ENCODE results near the gene SPEG. TPM values are rescaled to one million over a fixed set of nuclear protein-coding genes. Genes with fewer than 3 reads are reported as not detected.

The SPEG gene
- total and polyA plus RNA-seq, 7 donors = 6.0 to 321 (median 123) TPM

GRCh38 chr2:219508444-219508734 is 73.7 kb downstream of the SPEG start:
- no peak for TF ChIP-seq POLR2A (IDR thresholded peaks at IDR 0.05)
- WGBS, 2 donors = 70 to 75% methylated on average over 4 of the region's 4 CpGs

GRCh38 chr2:219508971-219509779 is 74.5 kb downstream of the SPEG start:
- 12 to 13% methylated on average over 14 of the region's 14 CpGs for WGBS, 2 donors
- TF ChIP-seq, protein P1, sequence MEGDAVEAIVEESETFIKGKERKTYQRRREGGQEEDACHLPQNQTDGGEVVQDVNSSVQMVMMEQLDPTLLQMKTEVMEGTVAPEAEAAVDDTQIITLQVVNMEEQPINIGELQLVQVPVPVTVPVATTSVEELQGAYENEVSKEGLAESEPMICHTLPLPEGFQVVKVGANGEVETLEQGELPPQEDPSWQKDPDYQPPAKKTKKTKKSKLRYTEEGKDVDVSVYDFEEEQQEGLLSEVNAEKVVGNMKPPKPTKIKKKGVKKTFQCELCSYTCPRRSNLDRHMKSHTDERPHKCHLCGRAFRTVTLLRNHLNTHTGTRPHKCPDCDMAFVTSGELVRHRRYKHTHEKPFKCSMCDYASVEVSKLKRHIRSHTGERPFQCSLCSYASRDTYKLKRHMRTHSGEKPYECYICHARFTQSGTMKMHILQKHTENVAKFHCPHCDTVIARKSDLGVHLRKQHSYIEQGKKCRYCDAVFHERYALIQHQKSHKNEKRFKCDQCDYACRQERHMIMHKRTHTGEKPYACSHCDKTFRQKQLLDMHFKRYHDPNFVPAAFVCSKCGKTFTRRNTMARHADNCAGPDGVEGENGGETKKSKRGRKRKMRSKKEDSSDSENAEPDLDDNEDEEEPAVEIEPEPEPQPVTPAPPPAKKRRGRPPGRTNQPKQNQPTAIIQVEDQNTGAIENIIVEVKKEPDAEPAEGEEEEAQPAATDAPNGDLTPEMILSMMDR (IDR thresholded peaks at IDR 0.05) = no peak
- TF ChIP-seq EP300 (IDR thresholded peaks at IDR 0.05) (no peak), POLR2AphosphoS5 (IDR thresholded peaks at IDR 0.05) (no peak), POLR2A (IDR thresholded peaks at IDR 0.05) (no peak)
- peaks cover 6 to 47% (median 9%) of the 10 kb centered on the region in 3 donors for H3K27me3 ChIP-seq
- H3K4me3 ChIP-seq = peak overlapping the region in 2 of 4 donors; percentile 24 to 46
- no peak for DNase-seq
- no peak overlapping the region for H3K27ac ChIP-seq
- no peaks in the 10 kb centered on the region for H3K9me3 ChIP-seq
- intact Hi-C loops (cut with DNase I) = no loop called here
- peaks cover 0 to 27% (median 20%) of the 10 kb centered on the region in 4 donors for H3K4me1 ChIP-seq
- H3K36me3 ChIP-seq = peaks cover 8 to 34% (median 18%) of the 10 kb centered on the region in 4 donors

More at GRCh38 chr2:219508444-219508734, 73.7 kb downstream of the SPEG start:
- no peak overlapping the region for H3K27ac ChIP-seq
- intact Hi-C loops (cut with DNase I) = no loop called here
- H3K9me3 ChIP-seq = no peaks in the 10 kb centered on the region
- H3K27me3 ChIP-seq = peaks cover 5 to 40% (median 6%) of the 10 kb centered on the region in 3 donors
- peaks cover 8 to 41% (median 23%) of the 10 kb centered on the region in 4 donors for H3K36me3 ChIP-seq
- peaks cover 0 to 24% (median 19%) of the 10 kb centered on the region in 4 donors for H3K4me1 ChIP-seq
- no peak overlapping the region for H3K4me3 ChIP-seq
- DNase-seq = no peak

DNA sequence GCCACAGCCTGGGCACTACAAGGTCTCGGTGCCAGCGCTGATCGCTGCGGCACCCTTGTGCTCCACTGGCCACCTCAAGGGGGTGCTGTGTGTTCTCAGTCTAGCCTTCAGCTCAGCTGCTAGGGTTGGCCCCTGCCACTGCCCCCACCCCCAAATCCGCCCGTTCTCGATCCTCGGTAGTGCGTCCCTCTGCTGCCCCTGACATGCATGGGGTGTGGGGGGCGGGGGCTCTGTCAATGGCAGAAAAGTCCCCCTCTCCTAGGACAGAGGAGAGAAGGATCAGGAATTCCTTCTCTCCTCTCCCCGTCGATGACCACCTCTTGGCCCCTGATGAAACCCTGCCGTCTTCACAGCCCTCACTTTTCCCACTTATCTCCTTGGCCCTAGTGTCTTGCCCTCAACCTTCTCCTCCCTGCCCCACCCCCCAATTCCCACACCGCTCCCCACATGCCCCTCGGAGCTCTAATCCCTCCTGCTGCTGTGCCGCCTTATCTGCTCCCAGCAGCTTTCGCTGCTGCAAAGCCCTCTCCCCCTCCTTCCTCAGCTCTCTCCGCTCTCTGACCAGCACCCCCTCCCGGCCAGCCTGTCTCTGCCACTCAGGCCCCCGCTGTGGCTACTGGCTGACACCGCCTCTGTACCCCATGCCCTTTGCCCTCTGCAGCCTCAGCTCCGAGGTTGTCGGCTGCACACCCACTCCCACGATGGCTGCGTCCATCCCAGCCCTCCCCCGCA is 75.3 kb downstream of the SPEG start:
- peak overlapping the region in 3 of 4 donors; percentile 8 to 46 (median 24) for H3K4me3 ChIP-seq
- peaks cover 8 to 26% (median 13%) of the 10 kb centered on the region in 4 donors for H3K36me3 ChIP-seq
- peak overlapping the region in 1 of 4 donors; percentile 45 for H3K27ac ChIP-seq
- WGBS, 2 donors = 2% methylated on average over 26 of the region's 26 CpGs
- peaks cover 6 to 55% (median 9%) of the 10 kb centered on the region in 3 donors for H3K27me3 ChIP-seq
- H3K4me1 ChIP-seq = peaks cover 0 to 29% (median 22%) of the 10 kb centered on the region in 4 donors
- DNase-seq = peak; percentile 81
- H3K9me3 ChIP-seq = no peaks in the 10 kb centered on the region
- intact Hi-C loops (cut with DNase I) = no loop called here
- no peak for TF ChIP-seq POLR2A (IDR thresholded peaks at IDR 0.05)
- TF ChIP-seq, protein P1 (IDR thresholded peaks at IDR 0.05) = peak in 3 of 4 experiments; percentile 51 to 71 (median 69)
- no peak for TF ChIP-seq EP300 (IDR thresholded peaks at IDR 0.05)
- no peak for TF ChIP-seq POLR2AphosphoS5 (IDR thresholded peaks at IDR 0.05)

DNA sequence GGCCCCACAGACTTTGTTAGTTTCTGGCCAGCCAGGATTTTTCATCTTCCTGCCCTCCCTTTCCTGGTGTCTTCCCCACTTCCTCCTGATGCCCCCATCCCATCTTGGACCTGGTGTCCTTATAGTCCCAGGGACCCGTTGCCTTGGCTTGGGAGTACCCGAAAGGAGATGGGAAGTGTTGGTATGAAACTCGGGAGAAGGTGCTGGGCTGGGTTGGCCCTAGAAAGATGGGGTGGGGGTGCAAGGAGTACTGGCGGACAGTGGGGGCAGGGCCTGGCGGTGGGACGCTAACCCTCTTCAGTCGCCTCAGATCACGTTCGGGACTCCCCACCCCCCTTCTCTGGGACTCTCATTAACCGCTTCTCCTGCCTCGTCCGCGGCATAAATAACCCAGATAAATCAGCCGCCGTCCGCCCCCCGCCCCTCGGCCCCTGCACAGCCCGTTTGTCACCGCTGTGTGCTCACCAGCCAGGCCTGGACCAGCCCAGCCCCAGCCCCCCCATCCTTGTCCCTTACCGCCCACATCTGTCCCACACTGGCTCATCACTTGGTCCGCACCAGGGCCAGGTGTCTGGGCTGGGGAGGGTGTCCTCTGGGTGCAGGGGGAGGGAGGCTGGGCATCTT is 76.0 kb downstream of the SPEG start:
- peaks cover 6 to 56% (median 9%) of the 10 kb centered on the region in 3 donors for H3K27me3 ChIP-seq
- intact Hi-C loops (cut with DNase I) = no loop called here
- TF ChIP-seq POLR2AphosphoS5 (IDR thresholded peaks at IDR 0.05) = no peak
- TF ChIP-seq, protein P1 (IDR thresholded peaks at IDR 0.05) = no peak
- no peak for TF ChIP-seq POLR2A (IDR thresholded peaks at IDR 0.05)
- no peak for TF ChIP-seq EP300 (IDR thresholded peaks at IDR 0.05)
- H3K4me3 ChIP-seq = no peak overlapping the region
- peaks cover 0 to 29% (median 22%) of the 10 kb centered on the region in 4 donors for H3K4me1 ChIP-seq
- WGBS, 2 donors = 23 to 27% methylated on average over 22 of the region's 22 CpGs
- H3K9me3 ChIP-seq = no peaks in the 10 kb centered on the region
- DNase-seq = no peak
- H3K36me3 ChIP-seq = peaks cover 8 to 19% (median 9%) of the 10 kb centered on the region in 4 donors
- no peak overlapping the region for H3K27ac ChIP-seq

Measured in sigmoid colon (tissue), 7 donors.